GM19099 (cell line): ENCODE data around the gene PKNOX2.

Source experiments
- POLR2A ChIP-seq: IDR thresholded peaks from 3 replicates; pipeline ENCODE4 v1.6.1; 2011; ENCODE audit warnings: low read depth; ENCODE audit not compliant: insufficient read length; ENCODE audit errors: extremely low read depth

The PKNOX2 gene

GRCh38 chr11:125280646-125281045 lies 116.1 kb downstream of the PKNOX2 start:
- no peak for TF ChIP-seq POLR2A

DNA sequence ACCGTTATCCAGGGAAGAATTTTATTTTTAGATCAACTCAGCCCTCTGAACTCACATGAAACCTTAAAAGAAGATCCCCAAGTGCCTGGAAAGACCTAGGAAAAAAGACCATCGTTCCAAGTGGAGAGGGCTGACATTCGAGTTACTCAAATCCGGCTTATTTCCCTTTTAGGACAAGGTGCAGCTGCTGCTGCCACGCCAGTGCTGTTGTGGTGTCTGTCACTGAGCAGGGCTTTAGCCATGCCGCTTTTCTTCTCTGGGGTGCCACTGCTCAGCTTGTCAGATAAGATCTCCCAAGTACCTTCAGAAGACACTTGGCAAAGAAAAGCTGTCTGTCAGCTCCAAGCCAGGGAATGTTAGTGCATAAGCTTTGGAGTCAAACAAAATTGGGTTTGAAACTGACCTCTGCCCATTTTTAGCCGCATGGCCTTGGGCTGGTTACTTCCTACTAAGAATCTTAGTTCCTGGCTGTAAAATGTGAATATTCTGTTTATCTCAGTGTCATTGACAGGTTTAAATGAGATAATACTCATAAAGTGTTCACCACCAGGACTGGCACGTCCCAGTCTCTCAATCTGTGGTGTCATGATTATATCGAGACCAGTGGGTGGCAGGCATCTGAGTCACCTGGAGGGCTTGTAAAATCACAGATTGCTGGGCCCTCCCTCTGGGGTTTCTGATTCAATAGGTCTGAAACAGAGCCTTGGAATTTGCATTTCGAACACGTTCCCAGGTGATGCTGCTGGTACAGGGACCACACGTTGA lies 117.5 kb downstream of the PKNOX2 start:
- no peak for TF ChIP-seq POLR2A

DNA sequence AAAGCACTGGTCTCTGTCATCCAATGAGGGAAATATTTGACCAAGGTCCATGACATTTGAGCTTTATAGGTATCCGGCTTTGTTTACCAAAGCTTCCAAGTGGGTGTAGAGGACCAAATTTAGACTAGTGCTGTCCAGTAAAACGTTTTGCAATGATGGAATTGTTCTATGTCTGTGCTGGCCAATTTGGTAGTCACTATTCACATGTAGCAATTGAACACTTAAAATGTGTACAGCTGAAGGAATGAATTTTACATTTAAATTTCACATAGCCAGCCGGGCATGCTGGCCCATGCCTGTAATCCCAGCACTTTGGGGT lies 118.0 kb downstream of the PKNOX2 start:
- TF ChIP-seq POLR2A = no peak

- no peak for TF ChIP-seq POLR2A
These were observed 119.8 kb downstream of the PKNOX2 start for GRCh38 chr11:125284245-125284850.

- TF ChIP-seq POLR2A = no peak
These were observed 121.3 kb downstream of the PKNOX2 start for GRCh38 chr11:125285844-125286243.

DNA sequence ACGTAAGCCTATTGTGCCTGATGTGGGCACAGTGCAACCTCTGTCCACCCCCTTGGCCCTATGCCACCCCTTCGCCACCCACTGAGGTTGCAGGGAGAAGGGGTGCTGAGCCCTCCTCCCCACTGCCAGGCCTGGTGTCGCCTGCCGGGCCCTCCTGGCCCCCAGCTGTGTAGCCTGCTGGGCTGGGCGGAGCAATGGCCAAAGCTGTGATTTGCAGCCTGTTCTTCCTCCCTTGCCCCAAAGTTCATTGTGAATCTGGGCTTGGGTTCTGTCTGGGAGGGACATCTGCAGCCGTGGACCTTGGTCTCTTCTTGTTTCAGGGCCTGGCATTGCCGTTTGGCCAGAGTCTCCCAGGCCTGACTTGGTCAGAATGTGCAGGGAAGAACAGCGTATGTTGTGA lies 121.9 kb downstream of the PKNOX2 start:
- no peak for TF ChIP-seq POLR2A

DNA sequence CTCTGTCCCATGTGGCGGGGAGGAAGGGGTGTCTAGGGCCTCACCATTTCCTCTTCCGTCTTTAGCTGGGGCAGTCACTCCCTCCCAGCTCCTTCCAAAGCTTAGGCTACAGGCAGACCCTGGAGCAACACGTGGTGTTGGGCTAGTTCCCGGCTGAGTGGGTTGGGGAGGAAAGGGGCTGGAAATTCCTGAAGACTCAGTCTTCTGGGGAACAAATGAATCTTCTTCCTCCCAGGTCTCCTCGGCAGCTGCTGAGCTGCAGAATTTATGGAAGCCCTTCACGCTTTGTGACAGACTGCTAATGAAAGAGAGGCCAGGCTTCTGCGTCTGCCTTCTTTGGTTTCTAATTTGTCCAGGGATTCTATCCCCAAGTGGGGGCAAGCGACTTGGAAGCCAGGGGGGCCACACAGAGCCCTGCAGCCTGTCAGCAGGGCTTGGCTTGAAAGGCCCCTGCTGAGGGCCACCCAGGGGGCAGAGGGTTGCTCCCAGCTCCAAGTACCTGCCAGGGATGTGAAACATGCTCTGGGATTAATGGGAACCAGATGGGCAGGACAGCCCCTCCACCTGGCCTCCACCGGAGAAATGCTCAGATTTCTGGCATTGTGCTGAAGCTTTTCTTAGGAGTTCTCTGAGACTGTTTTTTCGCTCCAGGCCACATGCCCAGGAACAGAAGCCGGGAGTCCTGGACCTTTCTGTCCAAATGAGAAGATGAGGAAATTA lies 123.1 kb downstream of the PKNOX2 start:
- no peak for TF ChIP-seq POLR2A

DNA sequence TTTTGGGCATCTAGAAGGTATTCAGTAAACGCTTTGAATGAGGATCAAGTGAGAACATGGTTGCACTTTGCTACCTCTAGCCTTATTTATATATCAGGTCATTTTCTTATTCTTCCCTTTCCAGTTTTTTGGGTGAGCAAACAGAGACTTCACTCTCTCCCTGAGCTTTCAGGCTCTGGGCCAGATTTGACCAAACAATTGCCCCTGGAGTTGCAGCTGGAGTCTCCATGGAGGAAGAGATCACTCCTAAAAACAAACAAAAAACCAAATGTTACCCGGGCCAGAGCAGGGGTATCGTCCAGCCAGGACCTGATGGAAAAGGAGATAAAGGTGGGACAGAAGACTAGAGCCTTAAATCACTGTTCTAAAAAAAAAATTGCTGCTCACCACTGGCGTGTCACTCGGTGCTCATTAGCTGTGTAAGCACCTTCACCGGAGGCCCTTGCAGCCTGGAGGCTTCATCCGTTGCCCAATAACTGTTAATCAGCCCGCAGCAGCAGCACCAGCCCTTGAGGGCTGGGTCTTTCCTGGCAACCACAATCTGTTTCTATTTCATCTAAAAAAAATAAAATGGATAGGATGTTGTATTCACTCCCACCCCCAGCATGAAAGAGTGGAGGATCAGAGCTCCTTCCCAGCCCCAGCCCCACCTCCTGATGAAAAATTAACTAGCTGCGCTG lies 125.0 kb downstream of the PKNOX2 start:
- TF ChIP-seq POLR2A = no peak

DNA sequence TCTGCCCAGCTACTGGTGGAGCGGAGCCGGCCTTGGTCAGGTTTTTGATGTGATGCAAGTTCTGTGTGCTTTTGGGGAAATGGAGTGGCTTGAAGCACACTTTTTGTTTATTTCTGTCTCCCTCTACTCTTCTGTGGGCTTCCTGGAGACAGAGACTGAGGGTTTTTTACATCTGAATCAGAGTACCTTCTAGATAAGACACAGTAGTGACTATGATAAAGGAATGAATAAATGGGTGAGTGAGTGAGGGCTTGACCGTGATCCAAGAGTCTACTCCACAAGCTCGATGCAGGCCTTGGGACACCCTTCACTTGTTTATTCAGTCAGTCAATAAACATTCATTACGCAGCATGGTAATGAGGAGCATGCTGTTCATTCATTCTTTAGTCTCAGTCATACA lies 125.7 kb downstream of the PKNOX2 start:
- TF ChIP-seq POLR2A = no peak

GRCh38 chr11:125292100-125292499 lies 127.5 kb downstream of the PKNOX2 start:
- TF ChIP-seq POLR2A = no peak

DNA sequence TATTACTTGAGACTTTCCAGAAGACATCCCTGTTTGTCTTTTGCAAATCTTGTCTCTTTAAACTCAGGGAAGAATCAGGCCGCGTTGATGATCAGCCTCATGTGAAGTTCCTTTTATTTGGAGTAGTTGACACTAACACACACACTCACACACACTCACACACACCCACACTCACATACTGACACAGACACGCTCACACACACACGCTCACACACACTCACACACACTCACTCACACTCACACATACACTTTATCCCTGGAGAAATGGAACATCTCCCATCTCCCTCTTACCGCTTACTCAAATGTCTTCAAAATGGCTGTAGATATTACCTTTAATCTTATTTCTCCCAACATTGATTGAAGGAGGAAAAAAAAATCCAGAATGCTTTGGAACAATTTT lies 129.0 kb downstream of the PKNOX2 start:
- no peak for TF ChIP-seq POLR2A

GRCh38 chr11:125295931-125296330 lies 131.4 kb downstream of the PKNOX2 start:
- no peak for TF ChIP-seq POLR2A

- TF ChIP-seq POLR2A = no peak
These were observed 132.9 kb downstream of the PKNOX2 start for GRCh38 chr11:125297346-125297915.

GRCh38 chr11:125299061-125299615 lies 134.6 kb downstream of the PKNOX2 start:
- TF ChIP-seq POLR2A = no peak

DNA sequence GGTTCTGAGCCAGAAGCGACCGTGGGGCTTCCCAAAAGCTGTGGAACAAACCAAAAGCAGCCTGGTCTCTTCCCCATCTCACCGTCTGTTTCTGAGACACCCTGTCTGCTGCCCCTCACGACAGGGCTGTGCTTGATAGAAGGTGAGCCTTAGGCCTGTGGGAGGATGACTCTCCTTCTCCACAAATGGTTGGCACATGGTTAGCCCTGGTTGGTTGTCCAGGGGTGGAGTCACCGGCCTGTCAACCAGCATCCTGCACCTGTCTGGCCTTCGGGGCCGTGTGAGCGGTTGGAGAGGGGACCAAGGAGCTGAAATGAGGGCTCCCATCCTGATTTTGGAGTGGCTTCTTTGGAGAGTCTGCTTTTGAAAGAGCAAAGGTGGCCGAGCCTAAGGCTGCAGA lies 135.3 kb downstream of the PKNOX2 start:
- TF ChIP-seq POLR2A = no peak

DNA sequence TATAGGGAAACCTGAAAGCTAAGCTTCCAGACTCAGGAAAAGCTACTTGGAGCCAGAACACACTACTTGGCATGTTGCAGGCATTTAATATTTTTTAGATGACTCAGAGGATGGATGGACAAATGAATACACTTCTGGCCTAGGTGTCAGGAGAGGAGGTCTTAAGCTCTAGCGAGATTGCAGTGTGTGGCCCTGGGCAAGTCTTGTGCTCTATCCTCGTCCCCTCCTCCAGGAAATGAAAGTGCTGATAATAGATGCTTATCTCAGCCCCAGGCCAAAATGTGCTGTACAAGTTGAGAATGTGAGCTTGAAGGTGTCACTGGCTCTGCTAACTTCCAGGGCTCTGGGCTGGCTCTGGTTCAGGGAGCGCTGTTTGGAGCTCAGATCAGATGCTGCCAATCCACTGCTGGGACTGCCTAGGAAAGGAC lies 136.3 kb downstream of the PKNOX2 start:
- no peak for TF ChIP-seq POLR2A

GRCh38 chr11:125301346-125301745 lies 136.8 kb downstream of the PKNOX2 start:
- TF ChIP-seq POLR2A = no peak
